HepG2 (cell line): ENCODE measurements around the gene NAA38. TPM values are rescaled to one million over a fixed set of nuclear protein-coding genes. Genes with fewer than 3 reads are reported as not detected.

Source experiments
- MATR3 ChIP-seq: sonication (generic); formaldehyde crosslinking; IDR thresholded peaks from 2 replicates; pipeline ENCODE4 v1.4.0; 2020; ENCODE audit warnings: missing genetic modification reagents
- POLR2G ChIP-seq: fragments of 200-400 bp; formaldehyde crosslinking; IDR thresholded peaks from 2 replicates; pipeline ENCODE4 v1.6.1; 2018; ENCODE audit warnings: mild to moderate bottlenecking, low read depth, low read length, moderate library complexity
- ZMYM2 ChIP-seq: sonication (generic); formaldehyde crosslinking; IDR thresholded peaks from 2 replicates; pipeline ENCODE4 v1.8.0; 2022; ENCODE audit warnings: mild to moderate bottlenecking, missing genetic modification reagents
- ZNF441 ChIP-seq: sonication (generic); formaldehyde crosslinking; IDR thresholded peaks from 2 replicates; pipeline ENCODE4 v1.7.0; 2021; ENCODE audit warnings: missing genetic modification reagents, borderline replicate concordance
- polyA plus RNA-seq, 8 experiments: library from polyadenylated mRNA; depleted of rRNA in 3 of 8; stranded (reverse) in 7 of 8; unstranded in 1 of 8; fragments of >200 nt; fragmentation: Illumina TruSeq in 4 of 8; extraction: Trizol in 4 of 8; gene quantifications; 2 replicates each; pipeline versions ENCODE4 v1.2.1 to v1.2.3, GENCODE V29; 2011 to 2016; ENCODE audit warnings: low read depth in 4 of 8, missing spikeins in 1 of 8, mixed read lengths in 1 of 8; ENCODE audit not compliant: insufficient read depth in 1 of 8
- total RNA-seq, 5 experiments: library from RNA; depleted of rRNA; stranded (reverse); fragments of >200 nt; fragmentation: Illumina TruSeq; extraction: Trizol; gene quantifications; 2 replicates each; pipeline ENCODE4 v1.2.3, GENCODE V29; 2016; ENCODE audit warnings: low read depth in 1 of 5
- TF ChIP-seq, protein P1 (sequence below): sonication (generic); formaldehyde crosslinking; IDR thresholded peaks from 2 replicates; pipeline ENCODE4 v1.4.0; 2020; ENCODE audit warnings: missing genetic modification reagents, borderline replicate concordance
- TF ChIP-seq, protein P2 (sequence below): sonication (generic); formaldehyde crosslinking; IDR thresholded peaks from 2 replicates; pipeline ENCODE4 v1.4.0; 2020; ENCODE audit warnings: missing genetic modification reagents
- TF ChIP-seq, protein P3 (sequence below): sonication (generic); formaldehyde crosslinking; IDR thresholded peaks from 2 replicates; pipeline ENCODE4 v1.4.0; 2020; ENCODE audit warnings: missing genetic modification reagents
- TF ChIP-seq, protein P4 (sequence below), 2 experiments: sonication (generic) in 1 of 2; formaldehyde crosslinking in 1 of 2; IDR thresholded peaks; 2 replicates each; pipeline versions ENCODE4 v1.6.1 to v1.9.0; 2014 to 2022; ENCODE audit warnings: antibody characterized with exemption in 1 of 2, borderline replicate concordance in 1 of 2, inconsistent platforms in 1 of 2, low read depth in 1 of 2, missing genetic modification reagents in 1 of 2

NAA38 gene
- total and polyA plus RNA-seq, 2 of the 13 experiments (the other 11 are each of a cell fraction or from before 2014, with no cell fraction given), result 46.9 to 91.6 TPM

DNA sequence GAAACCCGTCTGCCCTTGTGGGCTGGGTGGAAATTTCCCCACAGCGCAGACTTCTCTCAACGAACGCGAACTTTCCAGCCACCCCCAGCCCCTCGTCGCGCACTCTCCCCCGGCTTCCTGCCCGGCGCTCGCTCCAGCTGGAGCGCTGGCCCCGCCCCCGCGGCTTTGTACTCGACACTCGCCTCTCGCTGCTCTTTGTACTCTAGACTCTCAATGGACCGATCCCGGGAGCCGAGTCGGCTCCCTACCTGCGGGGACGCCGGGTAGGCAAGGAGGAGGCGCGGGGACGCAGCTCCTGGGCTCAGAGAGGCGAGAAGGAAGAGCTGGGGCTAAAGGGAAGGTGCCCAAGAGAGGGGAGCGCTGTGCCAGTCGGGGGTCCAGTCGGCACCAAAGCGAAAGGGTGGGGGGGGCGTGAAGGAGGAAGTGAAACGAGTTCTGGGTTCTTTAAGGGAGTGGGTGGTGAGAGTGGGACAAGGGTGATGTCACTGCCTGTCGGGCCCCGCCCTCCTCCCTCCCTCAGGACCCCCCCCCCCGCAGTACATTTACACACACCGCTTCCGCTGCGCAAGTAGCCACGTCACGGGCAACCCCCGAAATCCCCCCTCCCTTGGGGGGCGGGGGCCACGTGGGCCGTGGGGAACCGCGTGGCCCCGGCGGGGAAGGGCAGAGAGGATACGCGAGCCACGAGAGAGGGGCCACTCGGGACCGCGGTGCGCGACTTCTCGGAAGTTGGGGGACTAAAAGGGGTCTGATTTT, 13.6 kb downstream of the NAA38 start (continued):
- TF ChIP-seq, protein P1, sequence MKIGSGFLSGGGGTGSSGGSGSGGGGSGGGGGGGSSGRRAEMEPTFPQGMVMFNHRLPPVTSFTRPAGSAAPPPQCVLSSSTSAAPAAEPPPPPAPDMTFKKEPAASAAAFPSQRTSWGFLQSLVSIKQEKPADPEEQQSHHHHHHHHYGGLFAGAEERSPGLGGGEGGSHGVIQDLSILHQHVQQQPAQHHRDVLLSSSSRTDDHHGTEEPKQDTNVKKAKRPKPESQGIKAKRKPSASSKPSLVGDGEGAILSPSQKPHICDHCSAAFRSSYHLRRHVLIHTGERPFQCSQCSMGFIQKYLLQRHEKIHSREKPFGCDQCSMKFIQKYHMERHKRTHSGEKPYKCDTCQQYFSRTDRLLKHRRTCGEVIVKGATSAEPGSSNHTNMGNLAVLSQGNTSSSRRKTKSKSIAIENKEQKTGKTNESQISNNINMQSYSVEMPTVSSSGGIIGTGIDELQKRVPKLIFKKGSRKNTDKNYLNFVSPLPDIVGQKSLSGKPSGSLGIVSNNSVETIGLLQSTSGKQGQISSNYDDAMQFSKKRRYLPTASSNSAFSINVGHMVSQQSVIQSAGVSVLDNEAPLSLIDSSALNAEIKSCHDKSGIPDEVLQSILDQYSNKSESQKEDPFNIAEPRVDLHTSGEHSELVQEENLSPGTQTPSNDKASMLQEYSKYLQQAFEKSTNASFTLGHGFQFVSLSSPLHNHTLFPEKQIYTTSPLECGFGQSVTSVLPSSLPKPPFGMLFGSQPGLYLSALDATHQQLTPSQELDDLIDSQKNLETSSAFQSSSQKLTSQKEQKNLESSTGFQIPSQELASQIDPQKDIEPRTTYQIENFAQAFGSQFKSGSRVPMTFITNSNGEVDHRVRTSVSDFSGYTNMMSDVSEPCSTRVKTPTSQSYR (CRISPR knock-in tag), result no peak; the same call in 1 of the 2 replicates
- TF ChIP-seq MATR3 (no peak), POLR2G (peak; percentile 83), ZNF441 (no peak), ZMYM2 (CRISPR knock-in tag) (no peak)
- TF ChIP-seq, protein P2, sequence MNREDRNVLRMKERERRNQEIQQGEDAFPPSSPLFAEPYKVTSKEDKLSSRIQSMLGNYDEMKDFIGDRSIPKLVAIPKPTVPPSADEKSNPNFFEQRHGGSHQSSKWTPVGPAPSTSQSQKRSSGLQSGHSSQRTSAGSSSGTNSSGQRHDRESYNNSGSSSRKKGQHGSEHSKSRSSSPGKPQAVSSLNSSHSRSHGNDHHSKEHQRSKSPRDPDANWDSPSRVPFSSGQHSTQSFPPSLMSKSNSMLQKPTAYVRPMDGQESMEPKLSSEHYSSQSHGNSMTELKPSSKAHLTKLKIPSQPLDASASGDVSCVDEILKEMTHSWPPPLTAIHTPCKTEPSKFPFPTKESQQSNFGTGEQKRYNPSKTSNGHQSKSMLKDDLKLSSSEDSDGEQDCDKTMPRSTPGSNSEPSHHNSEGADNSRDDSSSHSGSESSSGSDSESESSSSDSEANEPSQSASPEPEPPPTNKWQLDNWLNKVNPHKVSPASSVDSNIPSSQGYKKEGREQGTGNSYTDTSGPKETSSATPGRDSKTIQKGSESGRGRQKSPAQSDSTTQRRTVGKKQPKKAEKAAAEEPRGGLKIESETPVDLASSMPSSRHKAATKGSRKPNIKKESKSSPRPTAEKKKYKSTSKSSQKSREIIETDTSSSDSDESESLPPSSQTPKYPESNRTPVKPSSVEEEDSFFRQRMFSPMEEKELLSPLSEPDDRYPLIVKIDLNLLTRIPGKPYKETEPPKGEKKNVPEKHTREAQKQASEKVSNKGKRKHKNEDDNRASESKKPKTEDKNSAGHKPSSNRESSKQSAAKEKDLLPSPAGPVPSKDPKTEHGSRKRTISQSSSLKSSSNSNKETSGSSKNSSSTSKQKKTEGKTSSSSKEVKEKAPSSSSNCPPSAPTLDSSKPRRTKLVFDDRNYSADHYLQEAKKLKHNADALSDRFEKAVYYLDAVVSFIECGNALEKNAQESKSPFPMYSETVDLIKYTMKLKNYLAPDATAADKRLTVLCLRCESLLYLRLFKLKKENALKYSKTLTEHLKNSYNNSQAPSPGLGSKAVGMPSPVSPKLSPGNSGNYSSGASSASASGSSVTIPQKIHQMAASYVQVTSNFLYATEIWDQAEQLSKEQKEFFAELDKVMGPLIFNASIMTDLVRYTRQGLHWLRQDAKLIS (CRISPR knock-in tag), result no peak
- TF ChIP-seq, protein P3, sequence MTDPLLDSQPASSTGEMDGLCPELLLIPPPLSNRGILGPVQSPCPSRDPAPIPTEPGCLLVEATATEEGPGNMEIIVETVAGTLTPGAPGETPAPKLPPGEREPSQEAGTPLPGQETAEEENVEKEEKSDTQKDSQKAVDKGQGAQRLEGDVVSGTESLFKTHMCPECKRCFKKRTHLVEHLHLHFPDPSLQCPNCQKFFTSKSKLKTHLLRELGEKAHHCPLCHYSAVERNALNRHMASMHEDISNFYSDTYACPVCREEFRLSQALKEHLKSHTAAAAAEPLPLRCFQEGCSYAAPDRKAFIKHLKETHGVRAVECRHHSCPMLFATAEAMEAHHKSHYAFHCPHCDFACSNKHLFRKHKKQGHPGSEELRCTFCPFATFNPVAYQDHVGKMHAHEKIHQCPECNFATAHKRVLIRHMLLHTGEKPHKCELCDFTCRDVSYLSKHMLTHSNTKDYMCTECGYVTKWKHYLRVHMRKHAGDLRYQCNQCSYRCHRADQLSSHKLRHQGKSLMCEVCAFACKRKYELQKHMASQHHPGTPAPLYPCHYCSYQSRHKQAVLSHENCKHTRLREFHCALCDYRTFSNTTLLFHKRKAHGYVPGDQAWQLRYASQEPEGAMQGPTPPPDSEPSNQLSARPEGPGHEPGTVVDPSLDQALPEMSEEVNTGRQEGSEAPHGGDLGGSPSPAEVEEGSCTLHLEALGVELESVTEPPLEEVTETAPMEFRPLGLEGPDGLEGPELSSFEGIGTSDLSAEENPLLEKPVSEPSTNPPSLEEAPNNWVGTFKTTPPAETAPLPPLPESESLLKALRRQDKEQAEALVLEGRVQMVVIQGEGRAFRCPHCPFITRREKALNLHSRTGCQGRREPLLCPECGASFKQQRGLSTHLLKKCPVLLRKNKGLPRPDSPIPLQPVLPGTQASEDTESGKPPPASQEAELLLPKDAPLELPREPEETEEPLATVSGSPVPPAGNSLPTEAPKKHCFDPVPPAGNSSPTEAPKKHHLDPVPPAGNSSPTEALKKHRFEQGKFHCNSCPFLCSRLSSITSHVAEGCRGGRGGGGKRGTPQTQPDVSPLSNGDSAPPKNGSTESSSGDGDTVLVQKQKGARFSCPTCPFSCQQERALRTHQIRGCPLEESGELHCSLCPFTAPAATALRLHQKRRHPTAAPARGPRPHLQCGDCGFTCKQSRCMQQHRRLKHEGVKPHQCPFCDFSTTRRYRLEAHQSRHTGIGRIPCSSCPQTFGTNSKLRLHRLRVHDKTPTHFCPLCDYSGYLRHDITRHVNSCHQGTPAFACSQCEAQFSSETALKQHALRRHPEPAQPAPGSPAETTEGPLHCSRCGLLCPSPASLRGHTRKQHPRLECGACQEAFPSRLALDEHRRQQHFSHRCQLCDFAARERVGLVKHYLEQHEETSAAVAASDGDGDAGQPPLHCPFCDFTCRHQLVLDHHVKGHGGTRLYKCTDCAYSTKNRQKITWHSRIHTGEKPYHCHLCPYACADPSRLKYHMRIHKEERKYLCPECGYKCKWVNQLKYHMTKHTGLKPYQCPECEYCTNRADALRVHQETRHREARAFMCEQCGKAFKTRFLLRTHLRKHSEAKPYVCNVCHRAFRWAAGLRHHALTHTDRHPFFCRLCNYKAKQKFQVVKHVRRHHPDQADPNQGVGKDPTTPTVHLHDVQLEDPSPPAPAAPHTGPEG, result no peak; the same call in 1 of the 2 replicates
- TF ChIP-seq, protein P4, sequence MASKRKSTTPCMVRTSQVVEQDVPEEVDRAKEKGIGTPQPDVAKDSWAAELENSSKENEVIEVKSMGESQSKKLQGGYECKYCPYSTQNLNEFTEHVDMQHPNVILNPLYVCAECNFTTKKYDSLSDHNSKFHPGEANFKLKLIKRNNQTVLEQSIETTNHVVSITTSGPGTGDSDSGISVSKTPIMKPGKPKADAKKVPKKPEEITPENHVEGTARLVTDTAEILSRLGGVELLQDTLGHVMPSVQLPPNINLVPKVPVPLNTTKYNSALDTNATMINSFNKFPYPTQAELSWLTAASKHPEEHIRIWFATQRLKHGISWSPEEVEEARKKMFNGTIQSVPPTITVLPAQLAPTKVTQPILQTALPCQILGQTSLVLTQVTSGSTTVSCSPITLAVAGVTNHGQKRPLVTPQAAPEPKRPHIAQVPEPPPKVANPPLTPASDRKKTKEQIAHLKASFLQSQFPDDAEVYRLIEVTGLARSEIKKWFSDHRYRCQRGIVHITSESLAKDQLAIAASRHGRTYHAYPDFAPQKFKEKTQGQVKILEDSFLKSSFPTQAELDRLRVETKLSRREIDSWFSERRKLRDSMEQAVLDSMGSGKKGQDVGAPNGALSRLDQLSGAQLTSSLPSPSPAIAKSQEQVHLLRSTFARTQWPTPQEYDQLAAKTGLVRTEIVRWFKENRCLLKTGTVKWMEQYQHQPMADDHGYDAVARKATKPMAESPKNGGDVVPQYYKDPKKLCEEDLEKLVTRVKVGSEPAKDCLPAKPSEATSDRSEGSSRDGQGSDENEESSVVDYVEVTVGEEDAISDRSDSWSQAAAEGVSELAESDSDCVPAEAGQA (IDR thresholded peaks at IDR 0.05; ENCODE audit: low read depth), result no peak
- TF ChIP-seq, protein P4 (CRISPR knock-in tag; IDR thresholded peaks at IDR 0.05; ENCODE audit: borderline replicate concordance), result no peak
